Rectal smooth muscle tissue (tissue), 1 donor: ENCODE results near the gene RNASEH1.

Source experiments
- H3K27ac ChIP-seq: one replicate; pipeline ENCODE4 v1.7.0; 2013; ENCODE audit warnings: low read depth, low read length, inconsistent platforms
- H3K27me3 ChIP-seq: one replicate; pipeline ENCODE4 v1.7.0; 2013; ENCODE audit warnings: low read length; ENCODE audit not compliant: control insufficient read depth, insufficient read depth
- H3K36me3 ChIP-seq: one replicate; pipeline ENCODE4 v1.7.0; 2013; ENCODE audit warnings: low read length; ENCODE audit not compliant: control insufficient read depth, insufficient read depth
- H3K4me1 ChIP-seq: one replicate; pipeline ENCODE4 v1.7.0; 2013; ENCODE audit warnings: low read length; ENCODE audit not compliant: control insufficient read depth, insufficient read depth
- H3K4me3 ChIP-seq: one replicate; pipeline ENCODE4 v1.7.0; 2013; ENCODE audit warnings: low read length
- H3K9ac ChIP-seq: one replicate; pipeline ENCODE4 v1.7.0; 2013; ENCODE audit warnings: low read length

Gene RNASEH1

GRCh38 chr2:3535794-3536681, 22.1 kb downstream of the RNASEH1 start:
- peak overlapping the region; percentile 71 for H3K9ac ChIP-seq
- H3K4me1 ChIP-seq: peaks cover 14% of the 10 kb centered on the region
- H3K4me3 ChIP-seq: peak overlapping the region; percentile 62
- no peaks in the 10 kb centered on the region for H3K36me3 ChIP-seq
- H3K27me3 ChIP-seq: no peaks in the 10 kb centered on the region
- H3K27ac ChIP-seq: peak overlapping the region; percentile 97

DNA sequence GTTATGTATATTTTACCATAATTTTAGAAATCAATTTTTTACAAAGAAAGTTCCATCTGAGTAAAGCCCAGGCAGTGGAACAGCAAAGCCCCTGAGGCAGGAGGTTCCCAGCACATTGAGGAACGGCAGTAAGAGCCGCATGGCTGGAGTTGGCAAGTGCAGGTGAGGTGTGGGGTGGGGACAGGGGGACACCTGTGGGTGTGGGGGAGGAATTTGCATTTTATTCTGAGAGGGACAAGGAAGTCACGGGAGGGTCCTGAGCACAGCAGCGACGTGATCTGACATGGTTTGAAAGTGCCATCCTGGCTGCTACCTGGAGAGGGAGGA, 22.7 kb downstream of the RNASEH1 start:
- H3K36me3 ChIP-seq: no peaks in the 10 kb centered on the region
- H3K27ac ChIP-seq: peak overlapping the region; percentile 97
- H3K4me1 ChIP-seq: peaks cover 14% of the 10 kb centered on the region
- no peaks in the 10 kb centered on the region for H3K27me3 ChIP-seq
- H3K9ac ChIP-seq: peak overlapping the region; percentile 71
- H3K4me3 ChIP-seq: peak overlapping the region; percentile 62

- Histone ChIP-seq H3K4me3 (no peak overlapping the region), H3K36me3 (no peaks in the 10 kb centered on the region), H3K27me3 (no peaks in the 10 kb centered on the region), H3K9ac (no peak overlapping the region), H3K4me1 (peaks cover 14% of the 10 kb centered on the region), H3K27ac (no peak overlapping the region)
Measured at GRCh38 chr2:3534251-3534814, 23.8 kb downstream of the RNASEH1 start.

DNA sequence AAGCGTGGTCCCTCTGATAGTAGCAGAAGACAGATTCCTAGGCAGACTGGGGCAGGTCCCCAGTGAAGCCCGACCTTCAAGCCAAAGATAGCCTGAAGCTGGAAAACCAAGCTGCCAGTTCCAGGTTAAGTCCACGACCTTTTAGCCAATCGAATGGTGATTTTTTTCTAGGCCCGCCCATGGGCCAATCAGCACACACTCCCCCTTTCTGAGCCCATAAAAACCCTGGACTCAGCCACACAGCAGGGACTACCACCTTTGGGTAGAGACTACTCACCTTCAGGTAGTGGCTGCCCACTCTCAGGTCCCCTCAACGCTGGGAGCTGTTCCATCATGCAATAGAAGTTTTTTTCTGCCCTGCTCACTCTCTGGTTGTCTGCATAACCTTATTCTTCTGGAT, 24.3 kb downstream of the RNASEH1 start:
- Histone ChIP-seq H3K4me3 (no peak overlapping the region), H3K27ac (peak overlapping the region; percentile 63), H3K36me3 (no peaks in the 10 kb centered on the region), H3K4me1 (peaks cover 14% of the 10 kb centered on the region), H3K27me3 (no peaks in the 10 kb centered on the region), H3K9ac (no peak overlapping the region)

- H3K4me3 ChIP-seq: no peak overlapping the region
- H3K36me3 ChIP-seq: no peaks in the 10 kb centered on the region
- H3K9ac ChIP-seq: no peak overlapping the region
- H3K27me3 ChIP-seq: no peaks in the 10 kb centered on the region
- H3K4me1 ChIP-seq: peaks cover 14% of the 10 kb centered on the region
- peak overlapping the region; percentile 63 for H3K27ac ChIP-seq
Measured at GRCh38 chr2:3532941-3533340, 25.2 kb downstream of the RNASEH1 start.

DNA sequence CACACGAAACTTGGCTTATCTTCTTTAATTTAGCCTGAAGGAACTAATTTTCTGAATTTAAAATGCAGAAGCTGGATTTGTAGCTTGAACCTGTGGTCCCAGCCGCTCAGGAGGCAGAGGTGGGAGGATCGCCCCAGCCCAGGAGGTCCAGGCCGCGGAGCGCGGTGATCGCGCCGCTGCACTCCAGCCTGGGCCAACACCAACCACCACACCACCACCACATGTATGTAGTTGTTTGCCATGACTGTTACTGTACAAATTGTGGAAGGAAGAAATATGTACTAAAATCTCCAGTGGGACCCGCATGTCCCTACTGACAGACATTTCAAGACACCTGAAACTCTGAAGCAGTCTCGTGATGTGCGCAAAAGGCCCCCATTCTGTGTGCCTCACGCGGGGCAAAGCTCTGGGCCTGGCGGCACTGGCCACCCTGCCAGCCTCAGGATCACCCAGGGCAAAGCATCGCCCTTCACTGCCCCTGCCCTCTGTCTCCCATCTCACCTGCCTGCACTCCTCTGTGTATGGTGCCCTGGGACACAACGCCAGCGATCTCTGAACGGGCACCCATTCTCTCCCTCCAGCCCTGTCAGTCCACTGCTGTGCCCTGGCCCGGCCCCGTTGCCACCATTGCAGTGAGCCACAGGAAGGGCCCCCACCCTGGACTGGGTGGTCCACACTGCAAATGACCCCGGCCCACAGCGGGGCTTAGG, 28.7 kb downstream of the RNASEH1 start:
- H3K36me3 ChIP-seq: no peaks in the 10 kb centered on the region
- no peak overlapping the region for H3K9ac ChIP-seq
- H3K27ac ChIP-seq: no peak overlapping the region
- H3K27me3 ChIP-seq: no peaks in the 10 kb centered on the region
- H3K4me1 ChIP-seq: peaks cover 12% of the 10 kb centered on the region
- H3K4me3 ChIP-seq: no peak overlapping the region

DNA sequence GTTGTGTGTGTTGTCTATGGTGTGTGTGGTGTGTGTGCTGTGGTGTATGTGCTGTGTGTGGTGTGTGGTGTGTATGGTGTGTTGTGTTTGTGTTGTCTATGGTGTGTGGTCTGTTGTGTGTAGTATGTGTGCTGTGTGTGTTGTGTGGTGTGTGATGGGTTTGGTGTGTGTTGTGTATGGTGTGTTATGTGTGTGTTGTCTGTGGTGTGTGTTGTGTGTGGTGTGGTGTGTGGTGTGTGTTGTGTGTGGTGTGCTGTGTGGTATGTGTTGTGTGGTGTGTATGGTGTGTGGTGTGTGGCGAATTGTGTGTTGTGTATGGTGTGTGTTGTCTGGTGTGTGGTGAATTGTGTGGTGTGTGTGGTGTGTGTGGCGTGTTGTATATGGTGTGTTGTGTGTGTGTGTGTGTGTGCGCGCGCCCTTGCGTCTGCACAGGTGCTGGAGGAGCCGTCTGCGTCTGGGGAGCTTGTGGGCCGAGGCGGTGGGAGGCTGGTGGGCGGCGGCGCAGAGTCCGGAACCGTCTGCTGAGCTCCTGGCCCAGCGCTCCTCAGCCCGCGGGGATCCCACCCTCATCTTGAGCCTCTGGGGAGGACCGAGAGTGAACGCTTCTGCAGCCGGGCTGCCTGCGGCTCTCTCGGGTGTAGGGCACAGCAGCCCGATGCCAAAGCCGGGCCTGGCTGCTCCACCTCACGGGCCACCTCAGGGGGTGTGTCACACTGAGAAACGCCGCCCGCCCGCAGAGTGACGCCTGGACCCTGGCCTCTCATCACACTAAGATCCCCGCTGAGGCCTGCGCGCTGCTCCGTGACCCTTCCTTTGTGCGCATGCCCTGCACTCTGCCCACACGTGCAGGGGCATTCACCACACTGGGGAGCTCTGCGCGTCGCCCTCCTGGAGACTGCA, 30.0 kb downstream of the RNASEH1 start:
- Histone ChIP-seq H3K9ac (no peak overlapping the region), H3K27me3 (no peaks in the 10 kb centered on the region), H3K36me3 (no peaks in the 10 kb centered on the region), H3K4me1 (peaks cover 23% of the 10 kb centered on the region), H3K27ac (no peak overlapping the region), H3K4me3 (no peak overlapping the region)

DNA sequence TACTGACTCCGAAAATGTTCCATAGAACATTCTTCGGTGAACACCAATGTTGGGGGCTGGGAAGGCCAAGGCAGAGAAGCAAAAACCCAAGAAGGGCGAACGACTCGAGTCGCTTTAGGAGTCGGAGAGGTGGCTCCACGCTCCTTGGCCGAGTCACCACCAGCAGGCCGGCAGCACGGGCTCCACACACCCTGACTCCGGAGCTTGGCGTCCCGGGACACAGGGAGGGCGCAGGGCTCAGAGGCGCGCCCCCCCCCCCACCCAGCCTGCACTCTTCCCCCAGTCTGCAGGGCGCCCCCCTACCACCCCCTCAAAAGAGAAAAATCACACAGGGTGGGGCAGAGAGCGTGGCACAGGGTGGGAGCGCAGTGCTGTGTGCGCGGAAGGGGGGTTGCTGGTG, 31.3 kb downstream of the RNASEH1 start:
- H3K4me3 ChIP-seq: no peak overlapping the region
- H3K4me1 ChIP-seq: peaks cover 24% of the 10 kb centered on the region
- H3K9ac ChIP-seq: no peak overlapping the region
- H3K27ac ChIP-seq: no peak overlapping the region
- no peaks in the 10 kb centered on the region for H3K27me3 ChIP-seq
- no peaks in the 10 kb centered on the region for H3K36me3 ChIP-seq

DNA sequence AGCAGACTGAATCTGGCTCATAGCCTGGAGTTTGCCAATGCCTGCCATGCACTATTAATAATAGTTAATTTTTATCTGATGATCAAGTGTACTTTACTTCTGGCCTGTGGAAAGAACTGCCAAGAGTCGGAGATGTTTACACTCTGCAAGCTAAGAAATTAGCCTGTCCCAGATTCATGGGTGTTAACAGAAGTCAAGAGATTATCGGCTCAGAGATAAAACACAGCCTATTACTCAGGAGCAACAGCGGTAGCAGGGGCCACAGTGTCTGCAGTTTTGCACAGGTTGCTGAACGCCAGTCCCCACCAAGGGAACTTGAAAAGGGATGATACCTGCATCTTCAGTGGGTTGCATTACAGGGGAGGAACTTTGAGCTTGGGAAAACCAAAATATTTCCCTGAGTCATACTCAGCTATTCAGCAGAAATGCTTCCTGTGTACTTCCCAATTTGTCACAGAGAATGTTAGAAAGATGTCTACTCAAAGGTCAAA, 34.5 kb downstream of the RNASEH1 start:
- H3K27me3 ChIP-seq: no peaks in the 10 kb centered on the region
- no peak overlapping the region for H3K4me3 ChIP-seq
- H3K36me3 ChIP-seq: no peaks in the 10 kb centered on the region
- peaks cover 29% of the 10 kb centered on the region for H3K4me1 ChIP-seq
- H3K9ac ChIP-seq: no peak overlapping the region
- H3K27ac ChIP-seq: peak overlapping the region; percentile 84

- Histone ChIP-seq H3K4me3 (no peak overlapping the region), H3K27ac (peak overlapping the region; percentile 84), H3K36me3 (no peaks in the 10 kb centered on the region), H3K9ac (no peak overlapping the region), H3K4me1 (peaks cover 33% of the 10 kb centered on the region), H3K27me3 (no peaks in the 10 kb centered on the region)
Measured at GRCh38 chr2:3522961-3523421, 35.1 kb downstream of the RNASEH1 start.

GRCh38 chr2:3520591-3520990, 37.5 kb downstream of the RNASEH1 start:
- Histone ChIP-seq H3K27ac (no peak overlapping the region), H3K4me1 (peaks cover 35% of the 10 kb centered on the region)

More at GRCh38 chr2:3520591-3520990, 37.5 kb downstream of the RNASEH1 start:
- Histone ChIP-seq H3K9ac (no peak overlapping the region), H3K27me3 (no peaks in the 10 kb centered on the region), H3K4me3 (no peak overlapping the region), H3K36me3 (no peaks in the 10 kb centered on the region)
